ENCODE measurements around the gene SEC24C.
"Not testable (repeated sequence)": the region's sequence is repeated elsewhere in the genome, so short reads cannot be mapped to it uniquely, and the experiment has no call there.

DNA sequence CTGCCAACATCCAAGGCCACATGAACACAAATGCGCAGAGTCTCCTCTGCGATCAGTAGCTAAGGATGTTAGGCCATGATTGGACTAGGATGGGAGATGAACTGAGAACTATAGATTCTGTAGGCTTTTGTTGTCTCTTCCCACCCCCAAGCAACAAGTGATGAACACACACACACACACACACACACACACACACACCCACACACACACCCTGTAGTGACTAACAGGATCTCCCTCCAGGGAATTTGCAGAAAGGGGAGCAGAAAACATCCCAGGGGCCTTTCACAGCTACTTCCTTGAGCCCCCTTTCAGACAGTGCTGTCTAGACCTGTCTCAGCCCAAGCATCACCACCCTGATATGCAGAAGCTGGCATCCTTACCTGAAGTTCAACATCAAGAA, 37.7 kb upstream of the SEC24C start:
- TF ChIP-seq, protein P1, sequence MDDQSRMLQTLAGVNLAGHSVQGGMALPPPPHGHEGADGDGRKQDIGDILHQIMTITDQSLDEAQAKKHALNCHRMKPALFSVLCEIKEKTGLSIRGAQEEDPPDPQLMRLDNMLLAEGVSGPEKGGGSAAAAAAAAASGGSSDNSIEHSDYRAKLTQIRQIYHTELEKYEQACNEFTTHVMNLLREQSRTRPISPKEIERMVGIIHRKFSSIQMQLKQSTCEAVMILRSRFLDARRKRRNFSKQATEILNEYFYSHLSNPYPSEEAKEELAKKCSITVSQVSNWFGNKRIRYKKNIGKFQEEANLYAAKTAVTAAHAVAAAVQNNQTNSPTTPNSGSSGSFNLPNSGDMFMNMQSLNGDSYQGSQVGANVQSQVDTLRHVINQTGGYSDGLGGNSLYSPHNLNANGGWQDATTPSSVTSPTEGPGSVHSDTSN (IDR thresholded peaks at IDR 0.05): not testable (repeated sequence)
- TF ChIP-seq, protein P2, sequence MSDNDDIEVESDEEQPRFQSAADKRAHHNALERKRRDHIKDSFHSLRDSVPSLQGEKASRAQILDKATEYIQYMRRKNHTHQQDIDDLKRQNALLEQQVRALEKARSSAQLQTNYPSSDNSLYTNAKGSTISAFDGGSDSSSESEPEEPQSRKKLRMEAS (IDR thresholded peaks at IDR 0.05; ENCODE audit: low read depth): not testable (repeated sequence)
- not testable (repeated sequence) for TF ChIP-seq ELF1 (IDR thresholded peaks at IDR 0.05); SIN3A (IDR thresholded peaks at IDR 0.05; ENCODE audit: borderline replicate concordance, low read depth, low read length); GABPA (IDR thresholded peaks at IDR 0.05; ENCODE audit: low read depth); TEAD4 (IDR thresholded peaks at IDR 0.05; ENCODE audit: borderline replicate concordance, insufficient read depth); EZH2phosphoT487 (IDR thresholded peaks at IDR 0.05; ENCODE audit: borderline replicate concordance, low read depth); EP300 (IDR thresholded peaks at IDR 0.05; ENCODE audit: borderline replicate concordance in 1 of 2, low read depth in 1 of 2, low read length in 1 of 2); SMC3 (IDR thresholded peaks at IDR 0.05; ENCODE audit: low read depth, low read length)
- TF ChIP-seq, protein P3, sequence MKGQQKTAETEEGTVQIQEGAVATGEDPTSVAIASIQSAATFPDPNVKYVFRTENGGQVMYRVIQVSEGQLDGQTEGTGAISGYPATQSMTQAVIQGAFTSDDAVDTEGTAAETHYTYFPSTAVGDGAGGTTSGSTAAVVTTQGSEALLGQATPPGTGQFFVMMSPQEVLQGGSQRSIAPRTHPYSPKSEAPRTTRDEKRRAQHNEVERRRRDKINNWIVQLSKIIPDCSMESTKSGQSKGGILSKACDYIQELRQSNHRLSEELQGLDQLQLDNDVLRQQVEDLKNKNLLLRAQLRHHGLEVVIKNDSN (IDR thresholded peaks at IDR 0.05; ENCODE audit: borderline replicate concordance, low read depth): not testable (repeated sequence)
- TF ChIP-seq, protein P4, sequence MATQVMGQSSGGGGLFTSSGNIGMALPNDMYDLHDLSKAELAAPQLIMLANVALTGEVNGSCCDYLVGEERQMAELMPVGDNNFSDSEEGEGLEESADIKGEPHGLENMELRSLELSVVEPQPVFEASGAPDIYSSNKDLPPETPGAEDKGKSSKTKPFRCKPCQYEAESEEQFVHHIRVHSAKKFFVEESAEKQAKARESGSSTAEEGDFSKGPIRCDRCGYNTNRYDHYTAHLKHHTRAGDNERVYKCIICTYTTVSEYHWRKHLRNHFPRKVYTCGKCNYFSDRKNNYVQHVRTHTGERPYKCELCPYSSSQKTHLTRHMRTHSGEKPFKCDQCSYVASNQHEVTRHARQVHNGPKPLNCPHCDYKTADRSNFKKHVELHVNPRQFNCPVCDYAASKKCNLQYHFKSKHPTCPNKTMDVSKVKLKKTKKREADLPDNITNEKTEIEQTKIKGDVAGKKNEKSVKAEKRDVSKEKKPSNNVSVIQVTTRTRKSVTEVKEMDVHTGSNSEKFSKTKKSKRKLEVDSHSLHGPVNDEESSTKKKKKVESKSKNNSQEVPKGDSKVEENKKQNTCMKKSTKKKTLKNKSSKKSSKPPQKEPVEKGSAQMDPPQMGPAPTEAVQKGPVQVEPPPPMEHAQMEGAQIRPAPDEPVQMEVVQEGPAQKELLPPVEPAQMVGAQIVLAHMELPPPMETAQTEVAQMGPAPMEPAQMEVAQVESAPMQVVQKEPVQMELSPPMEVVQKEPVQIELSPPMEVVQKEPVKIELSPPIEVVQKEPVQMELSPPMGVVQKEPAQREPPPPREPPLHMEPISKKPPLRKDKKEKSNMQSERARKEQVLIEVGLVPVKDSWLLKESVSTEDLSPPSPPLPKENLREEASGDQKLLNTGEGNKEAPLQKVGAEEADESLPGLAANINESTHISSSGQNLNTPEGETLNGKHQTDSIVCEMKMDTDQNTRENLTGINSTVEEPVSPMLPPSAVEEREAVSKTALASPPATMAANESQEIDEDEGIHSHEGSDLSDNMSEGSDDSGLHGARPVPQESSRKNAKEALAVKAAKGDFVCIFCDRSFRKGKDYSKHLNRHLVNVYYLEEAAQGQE (IDR thresholded peaks at IDR 0.05; ENCODE audit: low read depth, low read length): not testable (repeated sequence)
- TF ChIP-seq, protein P5, sequence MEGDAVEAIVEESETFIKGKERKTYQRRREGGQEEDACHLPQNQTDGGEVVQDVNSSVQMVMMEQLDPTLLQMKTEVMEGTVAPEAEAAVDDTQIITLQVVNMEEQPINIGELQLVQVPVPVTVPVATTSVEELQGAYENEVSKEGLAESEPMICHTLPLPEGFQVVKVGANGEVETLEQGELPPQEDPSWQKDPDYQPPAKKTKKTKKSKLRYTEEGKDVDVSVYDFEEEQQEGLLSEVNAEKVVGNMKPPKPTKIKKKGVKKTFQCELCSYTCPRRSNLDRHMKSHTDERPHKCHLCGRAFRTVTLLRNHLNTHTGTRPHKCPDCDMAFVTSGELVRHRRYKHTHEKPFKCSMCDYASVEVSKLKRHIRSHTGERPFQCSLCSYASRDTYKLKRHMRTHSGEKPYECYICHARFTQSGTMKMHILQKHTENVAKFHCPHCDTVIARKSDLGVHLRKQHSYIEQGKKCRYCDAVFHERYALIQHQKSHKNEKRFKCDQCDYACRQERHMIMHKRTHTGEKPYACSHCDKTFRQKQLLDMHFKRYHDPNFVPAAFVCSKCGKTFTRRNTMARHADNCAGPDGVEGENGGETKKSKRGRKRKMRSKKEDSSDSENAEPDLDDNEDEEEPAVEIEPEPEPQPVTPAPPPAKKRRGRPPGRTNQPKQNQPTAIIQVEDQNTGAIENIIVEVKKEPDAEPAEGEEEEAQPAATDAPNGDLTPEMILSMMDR (IDR thresholded peaks at IDR 0.05): not testable (repeated sequence)
